NB4 (cell line): ENCODE measurements around the gene EHMT1.

Source experiments
- DNase-seq: peaks from one replicate; pipeline ENCODE4 v3.0.0; 2010; ENCODE audit warnings: low read depth
- H3K4me3 ChIP-seq: one replicate; pipeline ENCODE4 v1.5.1; 2011; ENCODE audit warnings: mild to moderate bottlenecking, low read depth, low read length, moderate library complexity
- CTCF ChIP-seq: IDR thresholded peaks from one replicate; pipeline ENCODE4 v1.5.1; 2012; ENCODE audit warnings: low read depth, low read length
- MAX ChIP-seq: IDR thresholded peaks from 2 replicates; pipeline ENCODE4 v1.6.1; 2011; ENCODE audit warnings: low read depth, low read length
- MYC ChIP-seq: IDR thresholded peaks from 2 replicates; pipeline ENCODE4 v1.6.1; 2011; ENCODE audit warnings: low read depth, low read length
- POLR2A ChIP-seq: IDR thresholded peaks from 2 replicates; pipeline ENCODE4 v1.6.1; 2011; ENCODE audit warnings: mild to moderate bottlenecking; ENCODE audit not compliant: insufficient read length; ENCODE audit errors: extremely low read depth

EHMT1 gene

GRCh38 chr9:137696136-137696925 is 77.5 kb downstream of the EHMT1 start:
- H3K4me3 ChIP-seq, result no peak overlapping the region
- no peak for DNase-seq
- TF ChIP-seq MAX (no peak), MYC (no peak), CTCF (no peak), POLR2A (no peak)

DNA sequence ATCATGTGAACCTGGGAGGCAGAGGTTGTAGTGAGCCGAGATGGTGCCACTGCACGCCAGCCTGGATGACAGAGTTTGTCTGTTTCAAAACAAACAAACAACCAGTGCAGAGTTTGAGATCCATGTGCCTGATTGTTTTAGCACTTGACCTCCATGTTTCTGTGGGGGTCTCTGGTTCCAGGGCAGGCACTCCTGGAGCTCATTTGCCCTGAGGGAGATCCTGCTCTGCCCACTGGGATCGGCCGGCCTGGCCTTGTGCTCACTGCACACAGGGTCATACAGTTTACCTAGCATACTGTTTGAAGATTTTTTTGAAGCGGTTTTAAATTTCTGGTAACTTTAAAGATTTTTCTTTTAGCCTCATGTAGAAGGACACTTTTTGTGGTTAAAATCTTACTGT is 78.4 kb downstream of the EHMT1 start:
- no peak overlapping the region for H3K4me3 ChIP-seq
- DNase-seq, result no peak
- TF ChIP-seq MAX (no peak), MYC (no peak), CTCF (no peak), POLR2A (no peak)

DNA sequence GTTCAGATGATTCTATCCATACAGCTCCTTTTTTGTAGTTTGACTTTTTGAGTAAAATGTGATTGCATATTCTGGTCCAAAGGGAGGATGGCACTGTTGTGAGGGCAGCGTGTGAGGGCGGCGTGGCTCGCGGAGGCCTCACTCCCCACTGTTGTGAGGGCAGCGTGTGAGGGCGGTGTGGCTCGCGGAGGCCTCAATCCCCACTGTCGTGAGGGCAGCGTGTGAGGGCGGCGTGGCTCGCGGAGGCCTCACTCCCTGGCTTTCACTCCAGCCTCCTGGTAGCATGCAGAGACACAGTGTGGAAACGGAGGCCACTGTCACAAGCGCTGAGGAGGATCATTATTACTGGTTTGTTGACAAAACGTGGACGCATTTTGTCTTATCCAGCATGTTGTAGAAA is 79.0 kb downstream of the EHMT1 start:
- DNase-seq, result no peak
- H3K4me3 ChIP-seq, result no peak overlapping the region
- no peak for TF ChIP-seq CTCF
- no peak for TF ChIP-seq MYC

GRCh38 chr9:137700911-137701310 is 82.1 kb downstream of the EHMT1 start:
- DNase-seq, result no peak
- TF ChIP-seq MYC (no peak), MAX (no peak), POLR2A (no peak), CTCF (no peak)
- no peak overlapping the region for H3K4me3 ChIP-seq

DNA sequence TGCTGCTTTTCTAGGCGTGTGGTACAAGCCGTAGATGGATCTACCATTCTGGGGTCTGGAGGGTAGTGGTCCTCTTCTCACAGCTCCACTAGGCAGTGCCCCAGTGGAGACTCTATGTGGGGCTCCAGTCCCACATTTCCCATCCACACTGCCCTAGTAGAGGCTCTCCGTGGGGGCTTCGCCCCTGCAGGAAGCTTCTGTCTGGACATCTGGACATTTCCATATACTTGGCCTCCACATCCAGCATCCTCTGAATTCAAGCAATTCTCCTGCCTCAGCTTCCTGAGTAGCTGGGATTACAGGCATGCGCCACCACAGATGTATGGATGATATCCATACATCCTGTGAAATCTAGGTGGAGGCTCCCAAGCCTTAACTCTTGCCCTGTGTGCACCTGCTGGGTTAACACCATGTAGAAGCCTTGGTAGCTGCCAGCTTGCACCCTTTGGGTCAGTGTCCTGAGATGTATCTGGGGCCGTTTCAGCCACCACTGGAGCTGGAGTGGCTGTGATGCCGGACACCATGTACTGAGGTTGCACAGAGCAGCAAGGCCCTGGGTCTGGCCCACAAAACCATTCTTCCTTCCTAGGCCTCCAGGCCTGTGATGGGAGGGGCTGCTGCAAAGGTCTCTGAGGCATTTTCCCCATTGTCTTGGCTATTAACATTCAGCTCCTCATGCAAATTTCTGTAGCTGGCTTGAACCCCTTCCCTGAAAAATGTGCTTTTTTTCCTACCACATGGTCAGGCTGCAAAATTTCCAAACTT is 84.0 kb downstream of the EHMT1 start:
- no peak for TF ChIP-seq CTCF
- TF ChIP-seq POLR2A, result no peak
- no peak for TF ChIP-seq MYC
- no peak overlapping the region for H3K4me3 ChIP-seq
- no peak for DNase-seq
